GM23338 (cell line): Measurements from ENCODE around the gene CD300E. TPM values are rescaled to one million over a fixed set of nuclear protein-coding genes. Genes with fewer than 3 reads are reported as not detected.

Experiments
- ATAC-seq: fragments of 200-7000 bp; cut with Tn5 transposase; 3 replicates; pipeline ENCODE4 v1.9.1; 2020
- DNase-seq: peaks from one replicate; pipeline ENCODE4 v3.0.0-alpha.2; 2015; ENCODE audit warnings: low spot score
- H2AFZ ChIP-seq: fragments of 200-600 bp; sonication (generic); 2 replicates; pipeline ENCODE4 v1.8.0; 2016; ENCODE audit warnings: antibody characterized with exemption, mild to moderate bottlenecking, moderate library complexity
- H3F3A ChIP-seq: fragments of 200-600 bp; sonication (generic); replicated peaks from 2 replicates; pipeline ENCODE4 v1.8.0; 2017; ENCODE audit warnings: antibody characterized with exemption, mixed run types, low read depth
- H3K27ac ChIP-seq: fragments of 200-600 bp; sonication (generic); 2 replicates; pipeline ENCODE4 v1.6.1; 2016; ENCODE audit warnings: low read depth
- H3K27me3 ChIP-seq: fragments of 200-600 bp; sonication (generic); 2 replicates; pipeline ENCODE4 v1.8.0; 2016; ENCODE audit warnings: mild to moderate bottlenecking, mixed run types, moderate library complexity; ENCODE audit not compliant: insufficient read depth
- H3K36me3 ChIP-seq: fragments of 200-600 bp; sonication (generic); 2 replicates; pipeline ENCODE4 v1.8.0; 2016; ENCODE audit warnings: mild to moderate bottlenecking; ENCODE audit not compliant: insufficient read depth
- H3K4me1 ChIP-seq: fragments of 200-600 bp; sonication (generic); 2 replicates; pipeline ENCODE4 v1.8.0; 2016; ENCODE audit warnings: mild to moderate bottlenecking, moderate library complexity; ENCODE audit not compliant: insufficient read depth
- H3K4me2 ChIP-seq: fragments of 200-600 bp; sonication (generic); 2 replicates; pipeline ENCODE4 v1.7.1; 2017; ENCODE audit warnings: mixed run types
- H3K4me3 ChIP-seq: fragments of 200-600 bp; sonication (generic); 2 replicates; pipeline ENCODE4 v1.6.1; 2016; ENCODE audit warnings: mixed run types
- H3K79me2 ChIP-seq: fragments of 200-600 bp; sonication (generic); replicated peaks from 2 replicates; pipeline ENCODE4 v1.8.0; 2017; ENCODE audit warnings: mild to moderate bottlenecking; ENCODE audit not compliant: insufficient read depth
- H3K9me2 ChIP-seq: fragments of 200-600 bp; sonication (generic); 2 replicates; pipeline ENCODE4 v1.8.0; 2017; ENCODE audit not compliant: insufficient read depth
- H4K20me1 ChIP-seq: fragments of 200-600 bp; sonication (generic); replicated peaks from 2 replicates; pipeline ENCODE4 v1.8.0; 2017; ENCODE audit warnings: mild to moderate bottlenecking; ENCODE audit not compliant: insufficient read depth
- H3K27ac Mint-ChIP-seq: 2 replicates; pipeline ENCODE4 v1.8.0; 2020; ENCODE audit warnings: inconsistent platforms, mild to moderate bottlenecking, moderate library complexity, mixed read lengths
- H3K27me3 Mint-ChIP-seq: 3 replicates; pipeline ENCODE4 v1.8.0; 2022; ENCODE audit warnings: low read depth, mild to moderate bottlenecking, moderate library complexity, mixed read lengths, inconsistent platforms; ENCODE audit not compliant: insufficient read depth, poor library complexity
- H3K36me3 Mint-ChIP-seq: 3 replicates; pipeline ENCODE4 v1.8.0; 2021; ENCODE audit warnings: low read depth, mild to moderate bottlenecking, inconsistent platforms, moderate library complexity, mixed read lengths
- H3K4me1 Mint-ChIP-seq: 3 replicates; pipeline ENCODE4 v1.8.0; 2020; ENCODE audit warnings: mild to moderate bottlenecking, inconsistent platforms, mixed read lengths
- H3K4me3 Mint-ChIP-seq: 3 replicates; pipeline ENCODE4 v1.8.0; 2021; ENCODE audit warnings: moderate library complexity, mild to moderate bottlenecking, inconsistent platforms, mixed read lengths
- H3K9me3 Mint-ChIP-seq: 3 replicates; pipeline ENCODE4 v1.8.0; 2020; ENCODE audit warnings: moderate library complexity, mild to moderate bottlenecking, inconsistent platforms, mixed read lengths
- CREB1 ChIP-seq: fragments of 250-450 bp; sonication (Bioruptor Pico); IDR thresholded peaks from 2 replicates; pipeline ENCODE4 v1.5.0; 2020; ENCODE audit warnings: low read depth, mild to moderate bottlenecking, moderate library complexity
- JUNB ChIP-seq: IDR thresholded peaks from one replicate; pipeline ENCODE4 v1.6.1; 2016; ENCODE audit warnings: antibody characterized with exemption; ENCODE audit not compliant: unreplicated experiment
- NANOG ChIP-seq: IDR thresholded peaks from 2 replicates; pipeline ENCODE4 v1.6.1; 2016; ENCODE audit warnings: antibody characterized with exemption, borderline replicate concordance
- POLR2AphosphoS5 ChIP-seq: IDR thresholded peaks from 2 replicates; pipeline ENCODE4 v1.6.1; 2016; ENCODE audit warnings: antibody characterized with exemption, low read depth
- STAT1 ChIP-seq: IDR thresholded peaks from one replicate; pipeline ENCODE4 v1.6.1; 2016; ENCODE audit warnings: antibody characterized with exemption; ENCODE audit not compliant: unreplicated experiment
- ZNF114 ChIP-seq: fragments of 250-450 bp; sonication (Bioruptor Pico); IDR thresholded peaks from 2 replicates; pipeline ENCODE4 v1.5.0; 2020; ENCODE audit warnings: mild to moderate bottlenecking, moderate library complexity
- ZNF331 ChIP-seq: fragments of 250-450 bp; sonication (Bioruptor Pico); IDR thresholded peaks from 2 replicates; pipeline ENCODE4 v1.5.0; 2020; ENCODE audit warnings: low read depth, mild to moderate bottlenecking, moderate library complexity
- ZNF462 ChIP-seq: fragments of 250-450 bp; sonication (Bioruptor Pico); IDR thresholded peaks from 2 replicates; pipeline ENCODE4 v1.5.0; 2020; ENCODE audit warnings: mild to moderate bottlenecking, moderate library complexity
- polyA plus RNA-seq: library from polyadenylated mRNA; unstranded; fragments of >200 nt; fragmentation: Nextera tagmentation; extraction: Ambion mirVana; gene quantifications from 2 replicates; pipeline ENCODE4 v1.2.1, GENCODE V29; 2016
- total RNA-seq: library from RNA; depleted of rRNA; stranded (reverse); fragments of >200 nt; shearing (Covaris generic); gene quantifications from 2 replicates; pipeline ENCODE4 v1.2.3, GENCODE V29; 2014
- TF ChIP-seq, protein P1 (sequence below): IDR thresholded peaks from 2 replicates; pipeline ENCODE4 v1.6.1; 2016; ENCODE audit warnings: antibody characterized with exemption

The CD300E gene
- total and polyA plus RNA-seq, 2 experiments from 2014 or later = not detected

- ATAC-seq = no peak
Measured at GRCh38 chr17:74592087-74592990, 31.2 kb downstream of the CD300E start, which contains the start of gene CD300LD. Gene CD300LD, minus strand, starts transcription at chr17:74592283. Its CDS starts 81 bp downstream, at chr17:74592202.

GRCh38 chr17:74591503-74591902 is 32.0 kb downstream of the CD300E start:
- H3K4me1 ChIP-seq = no peaks in the 10 kb centered on the region
- H4K20me1 ChIP-seq = no peaks in the 10 kb centered on the region
- H3K9me2 ChIP-seq = no peaks in the 10 kb centered on the region
- peaks cover 5% of the 10 kb centered on the region for H3K27me3 Mint-ChIP-seq
- no peaks in the 10 kb centered on the region for H3F3A ChIP-seq
- no peak overlapping the region for H3K4me2 ChIP-seq
- DNase-seq = no peak
- H3K9me3 Mint-ChIP-seq = no peaks in the 10 kb centered on the region
- no peak overlapping the region for H3K27ac ChIP-seq
- no peak overlapping the region for H3K4me3 ChIP-seq
- no peak overlapping the region for H2AFZ ChIP-seq
- H3K4me3 Mint-ChIP-seq = no peak overlapping the region
- no peaks in the 10 kb centered on the region for H3K79me2 ChIP-seq
- no peaks in the 10 kb centered on the region for H3K27me3 ChIP-seq
- no peaks in the 10 kb centered on the region for H3K4me1 Mint-ChIP-seq
- no peaks in the 10 kb centered on the region for H3K36me3 Mint-ChIP-seq
- no peaks in the 10 kb centered on the region for H3K36me3 ChIP-seq
- no peak for ATAC-seq
- H3K27ac Mint-ChIP-seq = no peak overlapping the region
- no peak for TF ChIP-seq STAT1
- TF ChIP-seq ZNF331 (CRISPR knock-in tag) = no peak
- TF ChIP-seq JUNB = no peak
- no peak for TF ChIP-seq ZNF462 (CRISPR knock-in tag)
- no peak for TF ChIP-seq NANOG
- TF ChIP-seq CREB1 (CRISPR knock-in tag) = no peak

More at GRCh38 chr17:74592087-74592990, 31.2 kb downstream of the CD300E start, which contains the start of gene CD300LD:
- Mint-ChIP-seq H3K4me1 (no peaks in the 10 kb centered on the region), H3K27ac (no peak within 1 kb of the TSS), H3K27me3 (peaks cover 5% of the 10 kb centered on the region), H3K9me3 (no peaks in the 10 kb centered on the region), H3K36me3 (no peaks in the 10 kb centered on the region), H3K4me3 (no peak within 1 kb of the TSS; the same call in 2 of the 3 replicates)
- Histone ChIP-seq H3K9me2 (no peaks in the 10 kb centered on the region), H3K27ac (no peak within 1 kb of the TSS), H3K4me3 (no peak within 1 kb of the TSS), H3K79me2 (no peaks in the 10 kb centered on the region), H3K4me2 (no peak within 1 kb of the TSS), H3K27me3 (no peaks in the 10 kb centered on the region), H4K20me1 (no peaks in the 10 kb centered on the region), H2AFZ (no peak within 1 kb of the TSS), H3F3A (no peaks in the 10 kb centered on the region), H3K4me1 (no peaks in the 10 kb centered on the region), H3K36me3 (no peaks in the 10 kb centered on the region)
- no peak for DNase-seq
- TF ChIP-seq JUNB = no peak
- TF ChIP-seq NANOG = no peak
- no peak for TF ChIP-seq POLR2AphosphoS5
- TF ChIP-seq ZNF331 (CRISPR knock-in tag) = no peak
- TF ChIP-seq, protein P1, sequence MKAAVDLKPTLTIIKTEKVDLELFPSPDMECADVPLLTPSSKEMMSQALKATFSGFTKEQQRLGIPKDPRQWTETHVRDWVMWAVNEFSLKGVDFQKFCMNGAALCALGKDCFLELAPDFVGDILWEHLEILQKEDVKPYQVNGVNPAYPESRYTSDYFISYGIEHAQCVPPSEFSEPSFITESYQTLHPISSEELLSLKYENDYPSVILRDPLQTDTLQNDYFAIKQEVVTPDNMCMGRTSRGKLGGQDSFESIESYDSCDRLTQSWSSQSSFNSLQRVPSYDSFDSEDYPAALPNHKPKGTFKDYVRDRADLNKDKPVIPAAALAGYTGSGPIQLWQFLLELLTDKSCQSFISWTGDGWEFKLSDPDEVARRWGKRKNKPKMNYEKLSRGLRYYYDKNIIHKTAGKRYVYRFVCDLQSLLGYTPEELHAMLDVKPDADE = no peak
- no peak for TF ChIP-seq CREB1 (CRISPR knock-in tag)
- no peak for TF ChIP-seq STAT1
- no peak for TF ChIP-seq ZNF114
